ENCODE data around the gene ADGRG7.

GRCh38 chr3:100605358-100605757 is 4.0 kb upstream of the ADGRG7 start:
- TF ChIP-seq CTCF (conservative IDR thresholded peaks at IDR 0.05; ENCODE audit: low read depth, low read length), result no peak
- TF ChIP-seq EZH2phosphoT487 (IDR thresholded peaks at IDR 0.05; ENCODE audit: borderline replicate concordance, low read length), result no peak
- TF ChIP-seq EZH2 (IDR thresholded peaks at IDR 0.05; ENCODE audit: low read length, unreplicated experiment), result no peak

Measured in PC-3 (cell line).